H9 (cell line): ENCODE measurements around the gene PDPK1. TPM values are rescaled to one million over a fixed set of nuclear protein-coding genes. Genes with fewer than 3 reads are reported as not detected.
"Not testable (repeated sequence)": the region's sequence is repeated elsewhere in the genome, so short reads cannot be mapped to it uniquely, and the experiment has no call there.

Experiments
- DNase-seq: peaks from one replicate; pipeline ENCODE4 v3.0.0-alpha.2; 2017
- H2AFZ ChIP-seq: one replicate; pipeline ENCODE4 v1.6.1; 2013; ENCODE audit warnings: mild to moderate bottlenecking, low read length, control low read depth, moderate library complexity
- H2AK5ac ChIP-seq: 2 replicates; pipeline ENCODE4 v1.6.1; 2013; ENCODE audit warnings: low read length, control low read depth, mixed read lengths; ENCODE audit not compliant: insufficient read length
- H2BK120ac ChIP-seq: one replicate; pipeline ENCODE4 v1.6.1; 2013; ENCODE audit warnings: low read depth, mild to moderate bottlenecking, low read length, control low read depth, inconsistent platforms; ENCODE audit not compliant: poor library complexity, severe bottlenecking
- H2BK12ac ChIP-seq: 2 replicates; pipeline ENCODE4 v1.6.1; 2013; ENCODE audit warnings: low read length, control low read depth, mixed read lengths, low read depth; ENCODE audit not compliant: insufficient read length
- H2BK15ac ChIP-seq: 2 replicates; pipeline ENCODE4 v1.6.1; 2013; ENCODE audit warnings: low read depth, low read length, control low read depth
- H2BK20ac ChIP-seq: one replicate; pipeline ENCODE4 v1.6.1; 2013; ENCODE audit warnings: low read depth, mild to moderate bottlenecking, low read length, control low read depth, inconsistent platforms; ENCODE audit not compliant: poor library complexity, severe bottlenecking
- H2BK5ac ChIP-seq: 2 replicates; pipeline ENCODE4 v1.6.1; 2013; ENCODE audit warnings: low read length, control low read depth, mixed read lengths; ENCODE audit not compliant: insufficient read length
- H3K14ac ChIP-seq: 2 replicates; pipeline ENCODE4 v1.6.1; 2013; ENCODE audit warnings: low read length, control low read depth; ENCODE audit not compliant: insufficient read depth
- H3K18ac ChIP-seq: 2 replicates; pipeline ENCODE4 v1.6.1; 2013; ENCODE audit warnings: low read depth, mild to moderate bottlenecking, mixed read lengths, low read length, control low read depth; ENCODE audit not compliant: insufficient read length
- H3K23ac ChIP-seq: 2 replicates; pipeline ENCODE4 v1.6.1; 2013; ENCODE audit warnings: low read length, control low read depth, mixed read lengths, low read depth; ENCODE audit not compliant: insufficient read length
- H3K23me2 ChIP-seq: 2 replicates; pipeline ENCODE4 v1.6.1; 2013; ENCODE audit warnings: low read depth, mild to moderate bottlenecking, mixed read lengths, low read length, control low read depth; ENCODE audit not compliant: insufficient read length, poor library complexity, severe bottlenecking
- H3K27ac ChIP-seq: 2 replicates; pipeline ENCODE4 v1.5.1; 2013; ENCODE audit warnings: low read length, control low read depth, mixed read lengths, low read depth; ENCODE audit not compliant: insufficient read length
- H3K27me3 ChIP-seq: 2 replicates; pipeline ENCODE4 v1.6.1; 2013; ENCODE audit warnings: low read length, control low read depth, inconsistent platforms; ENCODE audit not compliant: insufficient read depth
- H3K4ac ChIP-seq: 2 replicates; pipeline ENCODE4 v1.6.1; 2013; ENCODE audit warnings: low read depth, mild to moderate bottlenecking, control low read depth, inconsistent platforms, low read length, moderate library complexity
- H3K4me1 ChIP-seq: 2 replicates; pipeline ENCODE4 v1.6.1; 2013; ENCODE audit warnings: low read length, control low read depth, inconsistent platforms; ENCODE audit not compliant: insufficient read depth
- H3K4me2 ChIP-seq: 2 replicates; pipeline ENCODE4 v1.6.1; 2013; ENCODE audit warnings: low read length, control low read depth, mixed read lengths; ENCODE audit not compliant: insufficient read length, insufficient read depth
- H3K56ac ChIP-seq: 2 replicates; pipeline ENCODE4 v1.6.1; 2013; ENCODE audit warnings: low read depth, mild to moderate bottlenecking, mixed read lengths, low read length, control low read depth; ENCODE audit not compliant: insufficient read length
- H3K79me1 ChIP-seq: 2 replicates; pipeline ENCODE4 v1.6.1; 2013; ENCODE audit warnings: low read depth, mild to moderate bottlenecking, moderate library complexity, low read length, control low read depth, inconsistent platforms; ENCODE audit not compliant: insufficient read depth, poor library complexity, severe bottlenecking
- H3K79me2 ChIP-seq: 2 replicates; pipeline ENCODE4 v1.6.1; 2013; ENCODE audit warnings: low read length, control low read depth, inconsistent platforms; ENCODE audit not compliant: insufficient read depth
- H3K9ac ChIP-seq: 2 replicates; pipeline ENCODE4 v1.6.1; 2013; ENCODE audit warnings: low read length, control low read depth, mixed read lengths; ENCODE audit not compliant: insufficient read length; ENCODE audit errors: extremely low read depth
- H3K9me3 ChIP-seq: one replicate; pipeline ENCODE4 v1.6.1; 2013; ENCODE audit warnings: low read depth, low read length, inconsistent platforms; ENCODE audit not compliant: control insufficient read depth
- H3T11ph ChIP-seq: one replicate; pipeline ENCODE4 v1.6.1; 2013; ENCODE audit warnings: mild to moderate bottlenecking, low read length, control low read depth, inconsistent platforms
- H4K20me1 ChIP-seq: one replicate; pipeline ENCODE4 v1.6.1; 2013; ENCODE audit not compliant: control insufficient read depth, insufficient read length, insufficient read depth
- H4K5ac ChIP-seq: 2 replicates; pipeline ENCODE4 v1.6.1; 2013; ENCODE audit warnings: low read depth, mild to moderate bottlenecking, mixed read lengths, low read length, control low read depth; ENCODE audit not compliant: insufficient read length
- H4K8ac ChIP-seq: replicated peaks from 2 replicates; pipeline ENCODE4 v1.6.1; 2013; ENCODE audit warnings: low read length, control low read depth, mixed read lengths, low read depth; ENCODE audit not compliant: insufficient read length
- H4K91ac ChIP-seq: 2 replicates; pipeline ENCODE4 v1.6.1; 2013; ENCODE audit warnings: low read depth, mild to moderate bottlenecking, moderate library complexity, mixed read lengths, low read length, control low read depth; ENCODE audit not compliant: insufficient read length
- H3K27ac Mint-ChIP-seq, 3 experiments: 2 replicates in 2 of 3; 3 replicates in 1 of 3; pipeline ENCODE4 v1.8.0; 2020 to 2021; ENCODE audit warnings: mixed read lengths in 3 of 3, mild to moderate bottlenecking in 1 of 3, moderate library complexity in 1 of 3
- H3K27me3 Mint-ChIP-seq: 2 replicates; pipeline ENCODE4 v1.8.0; 2021; ENCODE audit warnings: low read depth, mild to moderate bottlenecking, moderate library complexity, mixed read lengths
- H3K36me3 Mint-ChIP-seq, 3 experiments: 2 replicates in 2 of 3; 3 replicates in 1 of 3; pipeline ENCODE4 v1.8.0; 2020 to 2021; ENCODE audit warnings: low read depth in 3 of 3, mixed read lengths in 3 of 3; ENCODE audit not compliant: insufficient read depth in 1 of 3
- H3K4me1 Mint-ChIP-seq, 2 experiments: 2 replicates each; pipeline ENCODE4 v1.8.0; 2020; ENCODE audit warnings: mixed read lengths in 2 of 2
- H3K4me3 Mint-ChIP-seq, 2 experiments: 2 replicates in 1 of 2; 3 replicates in 1 of 2; pipeline ENCODE4 v1.8.0; 2020 to 2021; ENCODE audit warnings: mild to moderate bottlenecking in 2 of 2, mixed read lengths in 2 of 2, moderate library complexity in 1 of 2
- H3K9me3 Mint-ChIP-seq, 2 experiments: 2 replicates in 1 of 2; 3 replicates in 1 of 2; pipeline ENCODE4 v1.8.0; 2020; ENCODE audit warnings: mild to moderate bottlenecking in 2 of 2, mixed read lengths in 2 of 2, moderate library complexity in 1 of 2
- CTCF ChIP-seq: fragments of 200-600 bp; sonication (generic); conservative IDR thresholded peaks from 3 replicates; pipeline ENCODE4 v1.8.0; 2021; ENCODE audit warnings: antibody characterized with exemption, mild to moderate bottlenecking
- WGBS: extraction: QIAGEN DNeasy Blood & Tissue Kit; methylation state at CpG from one replicate; pipeline ENCODE4 v1.1.7; 2013; ENCODE audit warnings: missing lambda C conversion rate, low lambda C conversion rate, mixed read lengths; ENCODE audit not compliant: insufficient read length; ENCODE audit errors: extremely low coverage; 5-methylcytosine and 5-hydroxymethylcytosine counted together
- total RNA-seq: library from RNA; stranded (reverse); gene quantifications from 2 replicates; pipeline ENCODE4 v1.2.1, GENCODE V29; 2021

The PDPK1 gene
- total RNA-seq, 1 experiment from 2014 or later, result 32.8 TPM

- Histone ChIP-seq H2BK15ac (no peak overlapping the region), H2BK120ac (no peak overlapping the region), H2BK5ac (no peak overlapping the region), H4K8ac (no peak overlapping the region), H3K79me2 (no peaks in the 10 kb centered on the region; the same call in 1 of the 2 replicates), H3K56ac (no peak overlapping the region), H3K9ac (no peak overlapping the region), H3K23me2 (peaks cover 10% of the 10 kb centered on the region), H3K4me1 (no peaks in the 10 kb centered on the region; the same call in 1 of the 2 replicates), H2AK5ac (no peak overlapping the region), H3K27ac (no peak overlapping the region), H3T11ph (no peak overlapping the region), H3K79me1 (no peaks in the 10 kb centered on the region), H4K5ac (no peak overlapping the region), H3K4me2 (no peak overlapping the region), H3K14ac (no peak overlapping the region), H2BK20ac (no peak overlapping the region), H3K18ac (no peak overlapping the region), H4K91ac (no peak overlapping the region), H3K4ac (no peak overlapping the region), H3K23ac (no peak overlapping the region), H2AFZ (no peak overlapping the region), H2BK12ac (no peak overlapping the region), H3K9me3 (no peaks in the 10 kb centered on the region), H3K27me3 (no peaks in the 10 kb centered on the region), H4K20me1 (no peaks in the 10 kb centered on the region)
- H3K27me3 Mint-ChIP-seq, result peaks cover 4% of the 10 kb centered on the region; the same call in 1 of the 2 replicates
- no peak for DNase-seq
- no peak overlapping the region for H3K27ac Mint-ChIP-seq
- H3K9me3 Mint-ChIP-seq, result peaks cover 0 to 2% of the 10 kb centered on the region in 2 experiments; a peak in 1 of 5 replicates
- no peak for TF ChIP-seq CTCF
- H3K4me3 Mint-ChIP-seq, result peak overlapping the region; percentile 22 to 55; a peak in 2 of 5 replicates
- whole genome bisulfite sequencing, result no CpG with 5 or more reads among the region's 11 CpGs
- H3K36me3 Mint-ChIP-seq, result peaks cover 0 to 11% (median 2%) of the 10 kb centered on the region in 3 experiments; a peak in 3 of 7 replicates
- H3K4me1 Mint-ChIP-seq, result peaks cover 7 to 18% of the 10 kb centered on the region in 2 experiments
Observed at GRCh38 chr16:2533912-2534311, 3.9 kb upstream of the PDPK1 start.

- H2AK5ac ChIP-seq, H3K36me3 Mint-ChIP-seq, H4K91ac ChIP-seq, H2BK5ac ChIP-seq, H3K18ac ChIP-seq, H3K4me3 Mint-ChIP-seq, H3K4ac ChIP-seq, H4K5ac ChIP-seq, H4K20me1 ChIP-seq, H2BK15ac ChIP-seq, H2BK12ac ChIP-seq, H2AFZ ChIP-seq, H3K27me3 Mint-ChIP-seq, H3K4me2 ChIP-seq, H2BK20ac ChIP-seq, H3K4me1 ChIP-seq, H3K9me3 ChIP-seq, H3K27me3 ChIP-seq, H3K79me2 ChIP-seq, H3K9me3 Mint-ChIP-seq, H3K56ac ChIP-seq, H3K79me1 ChIP-seq, H3K27ac ChIP-seq, H3K14ac ChIP-seq, H4K8ac ChIP-seq, H3K27ac Mint-ChIP-seq, H3K23ac ChIP-seq, H3T11ph ChIP-seq, H3K9ac ChIP-seq, H2BK120ac ChIP-seq, DNase-seq, H3K23me2 ChIP-seq: not testable (repeated sequence)
- H3K4me1 Mint-ChIP-seq, result peaks cover 8 to 20% of the 10 kb centered on the region in 2 experiments
- WGBS, result no CpG with 5 or more reads among the region's 5 CpGs
Observed at GRCh38 chr16:2534335-2534734, 3.5 kb upstream of the PDPK1 start.
